GM23338 (cell line): ENCODE results near the gene RPS5. TPM values are rescaled to one million over a fixed set of nuclear protein-coding genes. Genes with fewer than 3 reads are reported as not detected.

Experiments used
- ATAC-seq: fragments of 200-7000 bp; cut with Tn5 transposase; 3 replicates; pipeline ENCODE4 v1.9.1; 2020
- DNase-seq: peaks from one replicate; pipeline ENCODE4 v3.0.0-alpha.2; 2015; ENCODE audit warnings: low spot score
- H2AFZ ChIP-seq: fragments of 200-600 bp; sonication (generic); 2 replicates; pipeline ENCODE4 v1.8.0; 2016; ENCODE audit warnings: antibody characterized with exemption, mild to moderate bottlenecking, moderate library complexity
- H3F3A ChIP-seq: fragments of 200-600 bp; sonication (generic); replicated peaks from 2 replicates; pipeline ENCODE4 v1.8.0; 2017; ENCODE audit warnings: antibody characterized with exemption, mixed run types, low read depth
- H3K27ac ChIP-seq: fragments of 200-600 bp; sonication (generic); 2 replicates; pipeline ENCODE4 v1.6.1; 2016; ENCODE audit warnings: low read depth
- H3K27me3 ChIP-seq: fragments of 200-600 bp; sonication (generic); 2 replicates; pipeline ENCODE4 v1.8.0; 2016; ENCODE audit warnings: mild to moderate bottlenecking, mixed run types, moderate library complexity; ENCODE audit not compliant: insufficient read depth
- H3K36me3 ChIP-seq: fragments of 200-600 bp; sonication (generic); 2 replicates; pipeline ENCODE4 v1.8.0; 2016; ENCODE audit warnings: mild to moderate bottlenecking; ENCODE audit not compliant: insufficient read depth
- H3K4me1 ChIP-seq: fragments of 200-600 bp; sonication (generic); 2 replicates; pipeline ENCODE4 v1.8.0; 2016; ENCODE audit warnings: mild to moderate bottlenecking, moderate library complexity; ENCODE audit not compliant: insufficient read depth
- H3K4me2 ChIP-seq: fragments of 200-600 bp; sonication (generic); 2 replicates; pipeline ENCODE4 v1.7.1; 2017; ENCODE audit warnings: mixed run types
- H3K4me3 ChIP-seq: fragments of 200-600 bp; sonication (generic); 2 replicates; pipeline ENCODE4 v1.6.1; 2016; ENCODE audit warnings: mixed run types
- H3K79me2 ChIP-seq: fragments of 200-600 bp; sonication (generic); replicated peaks from 2 replicates; pipeline ENCODE4 v1.8.0; 2017; ENCODE audit warnings: mild to moderate bottlenecking; ENCODE audit not compliant: insufficient read depth
- H3K9me2 ChIP-seq: fragments of 200-600 bp; sonication (generic); 2 replicates; pipeline ENCODE4 v1.8.0; 2017; ENCODE audit not compliant: insufficient read depth
- H4K20me1 ChIP-seq: fragments of 200-600 bp; sonication (generic); replicated peaks from 2 replicates; pipeline ENCODE4 v1.8.0; 2017; ENCODE audit warnings: mild to moderate bottlenecking; ENCODE audit not compliant: insufficient read depth
- H3K27ac Mint-ChIP-seq: 2 replicates; pipeline ENCODE4 v1.8.0; 2020; ENCODE audit warnings: inconsistent platforms, mild to moderate bottlenecking, moderate library complexity, mixed read lengths
- H3K27me3 Mint-ChIP-seq: 3 replicates; pipeline ENCODE4 v1.8.0; 2022; ENCODE audit warnings: low read depth, mild to moderate bottlenecking, moderate library complexity, mixed read lengths, inconsistent platforms; ENCODE audit not compliant: insufficient read depth, poor library complexity
- H3K36me3 Mint-ChIP-seq: 3 replicates; pipeline ENCODE4 v1.8.0; 2021; ENCODE audit warnings: low read depth, mild to moderate bottlenecking, inconsistent platforms, moderate library complexity, mixed read lengths
- H3K4me1 Mint-ChIP-seq: 3 replicates; pipeline ENCODE4 v1.8.0; 2020; ENCODE audit warnings: mild to moderate bottlenecking, inconsistent platforms, mixed read lengths
- H3K4me3 Mint-ChIP-seq: 3 replicates; pipeline ENCODE4 v1.8.0; 2021; ENCODE audit warnings: moderate library complexity, mild to moderate bottlenecking, inconsistent platforms, mixed read lengths
- H3K9me3 Mint-ChIP-seq: 3 replicates; pipeline ENCODE4 v1.8.0; 2020; ENCODE audit warnings: moderate library complexity, mild to moderate bottlenecking, inconsistent platforms, mixed read lengths
- CREB1 ChIP-seq: fragments of 250-450 bp; sonication (Bioruptor Pico); IDR thresholded peaks from 2 replicates; pipeline ENCODE4 v1.5.0; 2020; ENCODE audit warnings: low read depth, mild to moderate bottlenecking, moderate library complexity
- ETS1 ChIP-seq: IDR thresholded peaks from 2 replicates; pipeline ENCODE4 v1.6.1; 2016; ENCODE audit warnings: antibody characterized with exemption
- EZH2 ChIP-seq: fragments of 200-600 bp; sonication (generic); IDR thresholded peaks from one replicate; pipeline ENCODE4 v1.8.0; 2017; ENCODE audit warnings: antibody characterized with exemption, mild to moderate bottlenecking, low read depth; ENCODE audit not compliant: unreplicated experiment
- EZH2phosphoT487 ChIP-seq: fragments of 200-600 bp; sonication (generic); IDR thresholded peaks from one replicate; pipeline ENCODE4 v1.8.1; 2018; ENCODE audit warnings: antibody characterized with exemption; ENCODE audit not compliant: unreplicated experiment
- JUNB ChIP-seq: IDR thresholded peaks from one replicate; pipeline ENCODE4 v1.6.1; 2016; ENCODE audit warnings: antibody characterized with exemption; ENCODE audit not compliant: unreplicated experiment
- NANOG ChIP-seq: IDR thresholded peaks from 2 replicates; pipeline ENCODE4 v1.6.1; 2016; ENCODE audit warnings: antibody characterized with exemption, borderline replicate concordance
- POLR2AphosphoS5 ChIP-seq: IDR thresholded peaks from 2 replicates; pipeline ENCODE4 v1.6.1; 2016; ENCODE audit warnings: antibody characterized with exemption, low read depth
- REST ChIP-seq: IDR thresholded peaks from one replicate; pipeline ENCODE4 v1.6.1; 2018; ENCODE audit warnings: antibody characterized with exemption; ENCODE audit not compliant: unreplicated experiment
- ZNF331 ChIP-seq: fragments of 250-450 bp; sonication (Bioruptor Pico); IDR thresholded peaks from 2 replicates; pipeline ENCODE4 v1.5.0; 2020; ENCODE audit warnings: low read depth, mild to moderate bottlenecking, moderate library complexity
- polyA plus RNA-seq: library from polyadenylated mRNA; unstranded; fragments of >200 nt; fragmentation: Nextera tagmentation; extraction: Ambion mirVana; gene quantifications from 2 replicates; pipeline ENCODE4 v1.2.1, GENCODE V29; 2016
- total RNA-seq: library from RNA; depleted of rRNA; stranded (reverse); fragments of >200 nt; shearing (Covaris generic); gene quantifications from 2 replicates; pipeline ENCODE4 v1.2.3, GENCODE V29; 2014

RPS5 gene
- total and polyA plus RNA-seq, 2 experiments from 2014 or later = 734 to 2,111 TPM

DNA sequence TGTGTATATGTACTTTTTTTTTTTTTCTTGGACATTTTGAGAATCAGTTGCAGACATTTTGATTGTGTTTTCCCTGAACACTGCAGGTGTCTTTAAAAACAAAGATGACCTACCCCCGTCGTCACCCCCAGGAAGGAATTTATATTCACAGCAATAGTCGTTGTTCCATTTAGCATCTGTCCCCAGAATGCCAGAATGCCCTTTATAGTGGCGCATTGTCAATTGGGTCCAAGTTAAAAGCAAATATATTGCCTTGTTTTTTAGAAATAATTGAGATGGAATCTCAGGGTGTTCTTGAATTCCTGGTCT, 6.6 kb downstream of the RPS5 start:
- Histone ChIP-seq H3K4me1 (peaks cover 5% of the 10 kb centered on the region; the same call in 1 of the 2 replicates), H3K27ac (0 out of 2 replicates have a peak overlapping the region, but pooled peaks have one; percentile 45), H3K79me2 (peaks cover 33% of the 10 kb centered on the region), H3K4me3 (no peak overlapping the region), H3F3A (peaks cover 67% of the 10 kb centered on the region), H2AFZ (no peak overlapping the region), H4K20me1 (peaks cover 32% of the 10 kb centered on the region), H3K9me2 (no peaks in the 10 kb centered on the region), H3K4me2 (no peak overlapping the region), H3K27me3 (peaks cover 17% of the 10 kb centered on the region), H3K36me3 (peaks cover 43% of the 10 kb centered on the region)
- H3K36me3 Mint-ChIP-seq = peaks cover 64% of the 10 kb centered on the region
- no peak for ATAC-seq
- H3K27ac Mint-ChIP-seq = no peak overlapping the region
- TF ChIP-seq CREB1 (CRISPR knock-in tag) (no peak), POLR2AphosphoS5 (no peak), ETS1 (no peak), JUNB (no peak), REST (no peak), EZH2 (no peak), EZH2phosphoT487 (no peak), ZNF331 (CRISPR knock-in tag) (no peak)
- peaks cover 17% of the 10 kb centered on the region for H3K4me1 Mint-ChIP-seq
- no peak for DNase-seq
- no peaks in the 10 kb centered on the region for H3K9me3 Mint-ChIP-seq
- H3K4me3 Mint-ChIP-seq = peak overlapping the region; percentile 5; the same call in 1 of the 3 replicates
- H3K27me3 Mint-ChIP-seq = peaks cover 23% of the 10 kb centered on the region

DNA sequence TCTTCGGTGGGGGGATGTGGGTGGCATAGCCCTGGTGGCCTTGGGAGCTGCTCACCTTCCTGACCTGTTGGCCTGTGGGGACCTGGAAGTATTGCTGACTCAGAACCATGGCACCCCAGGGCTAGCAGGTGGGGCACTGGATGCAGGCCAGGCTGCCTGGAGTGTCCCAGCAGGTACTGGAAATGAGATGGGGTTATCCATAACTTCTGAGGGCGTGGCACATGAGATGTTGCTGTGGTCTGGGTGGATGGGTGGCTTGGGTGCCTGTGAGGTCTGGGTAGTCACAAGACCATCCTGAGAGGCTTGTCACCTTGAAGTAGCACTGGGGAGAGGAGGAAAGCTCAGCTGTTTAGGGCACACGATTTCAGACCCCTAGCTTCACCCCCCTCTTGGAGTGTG, 7.8 kb downstream of the RPS5 start:
- no peak overlapping the region for H3K4me2 ChIP-seq
- peaks cover 53% of the 10 kb centered on the region for H3K36me3 Mint-ChIP-seq
- peaks cover 61% of the 10 kb centered on the region for H3F3A ChIP-seq
- ATAC-seq (no peak), DNase-seq (no peak)
- H3K4me1 ChIP-seq = peaks cover 5% of the 10 kb centered on the region; the same call in 1 of the 2 replicates
- peaks cover 10% of the 10 kb centered on the region for H3K4me1 Mint-ChIP-seq
- no peaks in the 10 kb centered on the region for H3K9me2 ChIP-seq
- H3K27ac Mint-ChIP-seq = peak overlapping the region; percentile 23; the same call in 1 of the 2 replicates
- peak overlapping the region; percentile 13; the same call in 1 of the 3 replicates for H3K4me3 Mint-ChIP-seq
- TF ChIP-seq EZH2phosphoT487 = no peak
- TF ChIP-seq ZNF331 (CRISPR knock-in tag) = no peak
- no peak for TF ChIP-seq NANOG
- H3K36me3 ChIP-seq = peaks cover 32% of the 10 kb centered on the region
- H3K27ac ChIP-seq = 0 out of 2 replicates have a peak overlapping the region, but pooled peaks have one; percentile 45
- peaks cover 24% of the 10 kb centered on the region for H4K20me1 ChIP-seq
- no peak overlapping the region; the same call in 1 of the 2 replicates for H3K4me3 ChIP-seq
- no peaks in the 10 kb centered on the region for H3K9me3 Mint-ChIP-seq
- H3K79me2 ChIP-seq = peaks cover 22% of the 10 kb centered on the region
- H3K27me3 ChIP-seq = peaks cover 17% of the 10 kb centered on the region
- H3K27me3 Mint-ChIP-seq = peaks cover 29% of the 10 kb centered on the region
- no peak overlapping the region for H2AFZ ChIP-seq
